K562 (cell line): ENCODE results near the gene MBNL2.

Experiments
- ASH1L ChIP-seq: fragments of 450-650 bp; IDR thresholded peaks from 2 replicates; pipeline ENCODE4 v1.6.1; 2018; ENCODE audit warnings: borderline replicate concordance, mild to moderate bottlenecking, low read depth; ENCODE audit not compliant: partially characterized antibody
- CTCF ChIP-seq, 3 experiments: IDR thresholded peaks in 2 of 3; conservative IDR thresholded peaks in 1 of 3; 2 replicates each; pipeline ENCODE4 v1.5.1; 2011 to 2012; ENCODE audit warnings: low read length in 3 of 3, mild to moderate bottlenecking in 3 of 3, control low read depth in 2 of 3, improper control_type of control experiment in 1 of 3, inconsistent platforms in 1 of 3, low read depth in 1 of 3, mixed read lengths in 1 of 3, moderate library complexity in 1 of 3; ENCODE audit not compliant: insufficient read depth in 2 of 3
- EZH2 ChIP-seq: IDR thresholded peaks from 2 replicates; pipeline ENCODE4 v1.6.1; 2012; ENCODE audit warnings: low read depth, mild to moderate bottlenecking, inconsistent platforms, low read length, borderline replicate concordance
- GATAD2A ChIP-seq: fragments of 450-650 bp; IDR thresholded peaks from 2 replicates; pipeline ENCODE4 v1.6.1; 2017
- HOMEZ ChIP-seq: fragments of 250-450 bp; sonication (Bioruptor Pico); IDR thresholded peaks from 2 replicates; pipeline ENCODE4 v1.4.0; 2020; ENCODE audit warnings: mild to moderate bottlenecking, moderate library complexity
- KLF10 ChIP-seq: fragments of 250-450 bp; sonication (Bioruptor Pico); IDR thresholded peaks from 2 replicates; pipeline ENCODE4 v1.6.1; 2021; ENCODE audit warnings: matching md5 sums
- KLF13 ChIP-seq: fragments of 450-650 bp; IDR thresholded peaks from 2 replicates; pipeline ENCODE4 v1.6.1; 2016; ENCODE audit warnings: missing genetic modification characterization, low read depth, mild to moderate bottlenecking, missing compliant biosample characterization, moderate library complexity, borderline replicate concordance
- NFYB ChIP-seq: IDR thresholded peaks from 2 replicates; pipeline ENCODE4 v1.6.1; 2011; ENCODE audit warnings: mild to moderate bottlenecking, moderate library complexity; ENCODE audit not compliant: insufficient read length; ENCODE audit errors: extremely low read depth
- OTX1 ChIP-seq: fragments of 450-650 bp; formaldehyde crosslinking; IDR thresholded peaks from 2 replicates; pipeline ENCODE4 v1.4.0; 2022; ENCODE audit warnings: mild to moderate bottlenecking
- RFX1 ChIP-seq: fragments of 450-650 bp; IDR thresholded peaks from 2 replicates; pipeline ENCODE4 v1.6.1; 2016; ENCODE audit warnings: mild to moderate bottlenecking, moderate library complexity
- RFX5 ChIP-seq: IDR thresholded peaks from 2 replicates; pipeline ENCODE4 v1.6.1; 2011; ENCODE audit warnings: low read depth, mild to moderate bottlenecking, improper control_type of control experiment, low read length
- SREBF1 ChIP-seq: fragments of 150-350 bp; IDR thresholded peaks from 2 replicates; pipeline ENCODE4 v1.6.1; 2014; ENCODE audit warnings: antibody characterized with exemption, low read depth, low read length, borderline replicate concordance
- ZNF699 ChIP-seq: fragments of 250-450 bp; sonication (Bioruptor Pico); IDR thresholded peaks from 2 replicates; pipeline ENCODE4 v1.8.0; 2021; ENCODE audit warnings: mild to moderate bottlenecking, moderate library complexity; ENCODE audit not compliant: insufficient replicate concordance

GRCh38 chr13:97250560-97250959 lies 28.4 kb downstream of the MBNL2 start:
- TF ChIP-seq NFYB (no peak), ZNF699 (CRISPR knock-in tag) (no peak), OTX1 (CRISPR knock-in tag) (no peak), EZH2 (no peak), RFX5 (no peak), ASH1L (no peak), HOMEZ (CRISPR knock-in tag) (no peak), SREBF1 (no peak), KLF10 (no peak), CTCF (IDR thresholded peaks at IDR 0.05 in 2 of 3, conservative IDR thresholded peaks at IDR 0.05 in 1 of 3; ENCODE audit: insufficient read depth in 2 of 3, low read depth in 1 of 3, low read length in 3 of 3) (no peak), KLF13 (tag) (no peak), GATAD2A (no peak), RFX1 (no peak)
